C4-2B (cell line): ENCODE results near the gene WDR18.

ENCODE experiments used
- ZFX ChIP-seq: fragments of 450-650 bp; IDR thresholded peaks from 2 replicates; pipeline ENCODE4 v1.6.1; 2017
- TF ChIP-seq, protein P1 (sequence below): fragments of 450-650 bp; conservative IDR thresholded peaks from 2 replicates; pipeline ENCODE4 v1.5.1; 2017; ENCODE audit warnings: mild to moderate bottlenecking

DNA sequence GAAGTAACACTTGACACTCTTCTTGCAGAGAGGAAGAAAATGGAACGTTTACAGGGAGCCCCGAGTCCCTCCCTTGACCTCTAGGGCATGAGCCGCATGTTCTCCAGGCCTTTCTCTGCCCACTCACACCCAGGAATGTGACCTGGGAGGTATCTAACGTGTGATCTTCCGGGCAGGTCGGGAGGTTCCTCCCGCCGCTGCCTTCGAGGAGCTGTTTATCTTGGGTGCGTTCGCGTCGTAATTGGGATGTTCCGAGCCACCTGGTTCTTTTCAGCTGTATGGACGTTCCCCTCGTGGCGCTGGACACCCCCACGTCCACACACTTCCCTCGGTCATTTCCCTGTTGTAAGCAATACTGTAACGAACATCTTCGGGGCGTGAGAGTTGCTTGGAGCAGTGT, 44.7 kb upstream of the WDR18 start:
- TF ChIP-seq, protein P1, sequence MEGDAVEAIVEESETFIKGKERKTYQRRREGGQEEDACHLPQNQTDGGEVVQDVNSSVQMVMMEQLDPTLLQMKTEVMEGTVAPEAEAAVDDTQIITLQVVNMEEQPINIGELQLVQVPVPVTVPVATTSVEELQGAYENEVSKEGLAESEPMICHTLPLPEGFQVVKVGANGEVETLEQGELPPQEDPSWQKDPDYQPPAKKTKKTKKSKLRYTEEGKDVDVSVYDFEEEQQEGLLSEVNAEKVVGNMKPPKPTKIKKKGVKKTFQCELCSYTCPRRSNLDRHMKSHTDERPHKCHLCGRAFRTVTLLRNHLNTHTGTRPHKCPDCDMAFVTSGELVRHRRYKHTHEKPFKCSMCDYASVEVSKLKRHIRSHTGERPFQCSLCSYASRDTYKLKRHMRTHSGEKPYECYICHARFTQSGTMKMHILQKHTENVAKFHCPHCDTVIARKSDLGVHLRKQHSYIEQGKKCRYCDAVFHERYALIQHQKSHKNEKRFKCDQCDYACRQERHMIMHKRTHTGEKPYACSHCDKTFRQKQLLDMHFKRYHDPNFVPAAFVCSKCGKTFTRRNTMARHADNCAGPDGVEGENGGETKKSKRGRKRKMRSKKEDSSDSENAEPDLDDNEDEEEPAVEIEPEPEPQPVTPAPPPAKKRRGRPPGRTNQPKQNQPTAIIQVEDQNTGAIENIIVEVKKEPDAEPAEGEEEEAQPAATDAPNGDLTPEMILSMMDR: no peak
- TF ChIP-seq ZFX: no peak
